G401.6 (cell line): ENCODE results near the gene SDE2.
"Not testable (repeated sequence)": the region's sequence is repeated elsewhere in the genome, so short reads cannot be mapped to it uniquely, and the experiment has no call there.

Experiments
- FAIRE-seq: peaks from 2 replicates; lab custom pipeline; 2012; peaks lifted over from hg19 to GRCh38; lab: Jason Lieb, UNC

The SDE2 gene

DNA sequence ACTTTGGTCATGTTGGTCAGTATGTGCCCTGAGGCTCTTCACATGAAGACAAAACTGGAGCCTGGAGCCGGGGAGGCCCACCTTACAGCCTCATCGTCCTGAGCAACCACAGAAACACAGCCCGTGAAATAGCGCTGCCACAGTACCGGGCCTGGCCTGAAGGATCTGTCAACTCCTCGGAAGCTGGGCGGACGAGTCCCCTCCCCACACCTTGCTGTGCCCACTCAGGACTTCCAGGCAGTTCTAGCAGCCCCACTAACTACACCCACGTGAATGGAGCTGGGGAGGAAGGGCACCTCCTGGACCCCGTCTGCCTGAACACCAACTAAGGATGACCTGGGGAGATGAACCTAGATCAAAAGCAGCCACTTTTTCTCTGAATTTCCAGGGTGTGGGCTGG lies 24.7 kb downstream of the SDE2 start:
- FAIRE-seq = no peak

GRCh38 chr1:225973158-225973557 lies 26.0 kb downstream of the SDE2 start:
- FAIRE-seq = no peak

DNA sequence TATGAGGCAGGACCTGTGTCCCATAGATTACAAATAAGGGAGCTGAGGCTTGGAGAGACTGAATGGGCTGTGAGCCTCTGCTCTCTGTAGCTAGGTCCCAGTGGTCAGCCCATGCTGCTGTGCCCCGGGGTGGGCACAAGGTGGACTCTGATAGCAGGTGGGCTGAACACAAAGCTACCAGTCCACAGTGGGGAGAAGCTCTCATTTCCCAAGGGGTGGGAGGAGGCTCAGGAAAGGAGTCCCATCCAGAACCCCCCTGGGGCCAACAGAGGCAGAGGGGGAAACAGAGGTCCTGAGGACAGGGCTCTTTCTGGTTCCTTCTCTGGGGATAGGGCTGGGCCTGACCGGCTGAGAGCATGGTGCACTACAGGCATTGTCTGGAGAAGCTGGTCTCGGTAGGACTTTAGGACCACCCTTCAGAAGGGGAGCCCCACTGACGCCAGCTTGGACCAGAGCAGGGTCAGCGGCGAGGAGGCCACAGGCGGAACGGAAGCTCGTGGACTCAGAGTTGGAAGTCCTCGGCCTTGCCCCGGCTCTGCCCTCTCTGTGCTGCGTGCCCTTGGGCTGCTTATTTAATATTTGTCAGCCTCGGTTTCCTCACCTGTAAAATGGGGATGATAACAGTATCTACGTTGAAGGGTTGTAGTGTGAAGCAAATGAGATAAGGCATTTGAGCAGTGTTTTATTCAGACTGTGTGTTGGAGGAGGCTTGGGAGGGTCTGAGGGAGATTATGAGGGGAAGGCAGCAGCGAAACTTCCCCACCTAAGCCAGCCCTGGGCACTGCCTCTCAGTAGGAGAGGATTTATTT lies 26.6 kb downstream of the SDE2 start:
- FAIRE-seq = no peak

DNA sequence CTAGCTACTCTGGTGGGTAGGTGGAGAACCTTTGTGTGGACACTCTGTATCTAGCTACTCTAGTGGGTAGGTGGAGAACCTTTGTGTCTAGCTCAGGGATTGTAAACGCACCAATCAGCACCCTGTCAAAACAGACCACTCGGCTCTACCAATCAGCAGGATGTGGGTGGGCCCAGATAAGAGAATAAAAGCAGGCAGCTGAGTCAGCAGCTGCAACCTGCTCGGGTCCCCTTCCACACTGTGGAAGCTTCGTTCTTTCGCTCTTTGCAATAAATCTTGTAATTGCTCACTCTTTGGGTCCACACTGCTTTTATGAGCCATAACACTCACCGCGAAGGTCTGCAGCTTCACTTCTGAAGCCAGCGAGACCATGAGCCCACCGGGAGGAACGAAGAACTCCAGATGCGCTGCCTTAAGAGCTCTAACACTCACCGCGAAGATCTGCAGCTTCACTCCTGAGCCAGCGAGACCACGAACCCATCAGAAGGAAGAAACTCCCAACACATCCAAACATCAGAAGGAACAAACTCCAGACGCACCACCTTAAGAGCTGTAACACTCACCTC lies 28.5 kb downstream of the SDE2 start:
- not testable (repeated sequence) for FAIRE-seq

GRCh38 chr1:225969751-225970150 lies 29.4 kb downstream of the SDE2 start:
- FAIRE-seq = not testable (repeated sequence)

- FAIRE-seq = no peak
Measured at GRCh38 chr1:225965231-225965630, 33.9 kb downstream of the SDE2 start.

DNA sequence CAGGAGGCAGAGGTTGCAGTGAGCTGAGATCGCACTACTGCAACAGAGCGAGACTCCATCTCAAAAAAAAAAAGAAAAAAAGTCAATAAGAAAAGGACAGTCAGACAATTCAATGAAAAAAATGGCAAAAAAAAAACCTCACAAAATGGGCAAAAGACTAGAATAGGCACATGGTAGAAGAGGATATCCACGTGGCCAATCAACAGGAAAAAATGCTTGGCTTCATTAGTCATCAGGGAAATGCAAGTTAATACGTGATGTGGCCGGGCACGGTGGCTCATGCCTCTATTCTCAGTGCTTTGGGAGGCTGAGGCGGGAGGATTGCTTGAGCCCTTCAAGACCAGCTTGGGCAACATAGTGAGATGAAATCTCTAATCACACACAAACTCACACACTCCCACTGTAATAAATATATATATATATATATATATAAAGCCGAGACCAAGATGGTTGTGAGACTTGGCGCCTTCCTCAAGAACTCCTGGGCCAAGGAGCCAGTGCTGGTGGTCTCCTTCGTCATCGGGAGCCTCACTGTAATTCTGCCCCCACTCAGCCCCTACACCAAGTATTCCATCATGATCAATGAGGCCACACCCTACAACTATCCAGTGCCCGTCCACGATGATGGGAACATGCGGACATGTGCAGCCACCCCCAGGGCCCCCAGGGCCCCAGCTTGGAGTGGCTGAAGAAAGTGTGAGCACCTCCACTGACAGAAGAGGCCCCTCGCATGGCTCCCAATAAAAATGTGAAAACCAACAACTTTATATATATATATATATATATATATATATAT lies 35.2 kb downstream of the SDE2 start:
- no peak for FAIRE-seq

DNA sequence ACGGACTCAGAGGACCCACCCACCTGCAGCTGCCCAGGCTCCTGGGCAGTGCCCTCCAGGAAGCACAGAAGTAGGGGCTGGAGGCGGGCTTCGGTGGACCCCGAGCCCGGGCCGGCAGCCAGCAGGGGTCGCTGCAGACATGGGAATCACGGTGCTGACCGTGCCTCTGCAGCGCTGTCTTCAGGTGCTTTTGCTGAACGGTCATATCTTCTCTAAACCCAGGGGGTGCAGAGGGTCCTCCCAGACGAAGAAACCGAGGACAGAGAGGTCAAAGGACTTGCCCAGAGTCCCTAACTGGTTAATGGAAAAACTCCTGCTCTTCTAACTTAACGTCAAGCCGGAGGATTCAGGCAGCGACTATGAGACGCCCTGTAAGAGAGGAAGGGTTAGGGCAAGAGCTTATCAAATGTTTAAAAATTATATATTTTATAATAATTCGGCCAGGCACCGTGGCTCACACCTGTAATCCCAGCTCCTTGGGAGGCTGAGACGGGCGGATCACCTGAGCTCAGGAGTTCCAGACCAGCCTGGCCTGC lies 36.6 kb downstream of the SDE2 start:
- no peak for FAIRE-seq

DNA sequence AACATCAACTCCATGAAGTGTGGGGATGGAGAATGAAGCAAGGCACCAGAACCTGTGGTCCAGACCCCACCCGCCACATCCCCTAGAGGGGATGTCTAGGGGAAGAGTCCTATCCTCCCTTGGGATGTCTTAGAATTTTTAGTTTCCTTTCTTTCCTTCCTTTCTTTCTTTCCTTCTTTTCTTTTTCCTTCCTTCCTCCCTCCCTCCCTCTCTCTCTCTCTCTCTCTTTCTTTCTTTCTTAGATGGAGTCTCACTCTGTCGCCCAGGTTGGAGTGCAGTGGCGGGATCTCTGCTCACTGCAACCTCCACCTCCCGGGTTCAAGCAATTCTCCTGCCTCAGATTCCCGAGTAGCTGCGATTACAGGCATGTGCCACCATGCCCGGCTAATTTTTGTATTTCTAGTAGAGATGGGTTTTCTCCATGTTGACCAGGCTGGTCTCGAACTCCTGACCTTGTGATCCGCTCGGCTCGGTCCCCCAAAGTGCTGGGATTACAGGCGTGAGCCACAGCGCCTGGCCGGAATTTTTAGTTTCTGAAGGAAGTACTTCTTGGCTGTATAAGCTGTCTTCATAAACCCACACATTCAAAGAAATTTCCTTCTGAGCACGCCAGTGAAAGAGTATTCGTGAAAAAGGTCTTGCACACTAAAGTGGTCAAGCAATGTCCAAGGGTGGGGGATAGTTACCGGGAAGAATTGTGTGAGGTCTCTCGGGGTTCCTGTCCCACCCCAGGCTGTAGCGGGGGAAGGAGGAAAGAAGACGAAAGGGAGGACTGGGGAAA lies 37.3 kb downstream of the SDE2 start:
- no peak for FAIRE-seq

- FAIRE-seq = no peak
Measured at GRCh38 chr1:225958041-225958440, 41.1 kb downstream of the SDE2 start.

DNA sequence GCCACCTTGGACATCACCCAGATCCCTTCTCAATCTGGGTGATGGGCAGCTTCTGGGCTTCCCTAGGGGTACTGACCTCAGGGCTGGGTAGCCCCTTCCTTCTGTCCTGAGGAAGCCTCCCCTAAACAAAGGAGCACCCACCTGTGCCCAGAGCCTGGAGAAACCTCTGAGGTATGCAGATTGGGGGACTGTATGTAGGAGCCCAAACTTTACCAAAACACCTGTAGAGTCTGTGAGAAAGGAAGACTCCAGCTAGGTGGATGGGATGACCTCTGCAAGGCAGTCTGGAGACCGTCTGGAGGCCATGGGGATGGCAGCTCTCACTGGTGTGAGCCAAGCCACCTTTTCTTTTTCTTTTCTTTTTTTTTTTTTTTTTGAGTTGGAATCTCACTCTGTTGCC lies 44.4 kb downstream of the SDE2 start:
- FAIRE-seq = no peak

DNA sequence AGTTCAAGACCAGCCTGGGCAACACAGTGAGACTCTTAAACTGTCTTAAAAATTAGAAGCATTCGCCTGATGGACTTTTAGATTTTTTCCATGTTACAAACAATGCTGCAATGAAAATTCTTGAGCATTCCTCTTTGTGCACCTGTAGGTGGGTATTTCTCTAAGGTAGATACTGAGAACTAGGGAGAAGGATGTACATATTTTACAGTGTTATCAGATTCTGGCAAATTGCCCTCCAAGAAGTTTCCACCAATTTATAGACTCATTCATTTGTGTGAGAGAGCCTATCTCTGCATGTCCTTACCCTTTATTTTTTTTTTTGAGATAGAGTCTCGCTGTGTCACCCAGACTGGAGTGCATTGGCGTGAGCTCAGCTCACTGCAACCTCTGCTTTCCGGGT lies 45.8 kb downstream of the SDE2 start:
- no peak for FAIRE-seq

GRCh38 chr1:225950905-225951497 lies 48.1 kb downstream of the SDE2 start:
- FAIRE-seq = no peak

DNA sequence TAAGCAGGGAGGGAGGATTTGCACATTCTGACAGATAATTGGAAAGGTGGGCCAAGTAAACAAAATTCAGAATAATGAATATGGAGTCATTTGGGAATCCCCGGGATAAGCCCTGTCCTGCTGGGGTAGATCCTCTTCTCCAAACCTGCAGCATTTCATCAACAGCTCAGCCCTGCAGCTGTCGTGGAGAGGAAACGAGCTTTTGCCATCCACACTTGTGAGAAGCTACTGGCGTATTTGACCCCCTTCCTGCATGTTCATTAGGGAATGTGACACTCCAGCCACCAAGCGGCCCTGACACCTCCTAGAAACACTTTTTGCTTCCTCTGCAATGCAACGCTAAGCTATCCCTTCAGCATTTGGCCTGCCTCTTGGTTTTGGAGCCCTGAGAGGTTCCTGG lies 50.1 kb downstream of the SDE2 start:
- no peak for FAIRE-seq

- FAIRE-seq = no peak
Measured at GRCh38 chr1:225946803-225947202, 52.3 kb downstream of the SDE2 start.

GRCh38 chr1:225946082-225946620 lies 53.0 kb downstream of the SDE2 start:
- no peak for FAIRE-seq

GRCh38 chr1:225945564-225945963 lies 53.6 kb downstream of the SDE2 start:
- FAIRE-seq = no peak

- no peak for FAIRE-seq
Measured at GRCh38 chr1:225944951-225945350, 54.2 kb downstream of the SDE2 start.

DNA sequence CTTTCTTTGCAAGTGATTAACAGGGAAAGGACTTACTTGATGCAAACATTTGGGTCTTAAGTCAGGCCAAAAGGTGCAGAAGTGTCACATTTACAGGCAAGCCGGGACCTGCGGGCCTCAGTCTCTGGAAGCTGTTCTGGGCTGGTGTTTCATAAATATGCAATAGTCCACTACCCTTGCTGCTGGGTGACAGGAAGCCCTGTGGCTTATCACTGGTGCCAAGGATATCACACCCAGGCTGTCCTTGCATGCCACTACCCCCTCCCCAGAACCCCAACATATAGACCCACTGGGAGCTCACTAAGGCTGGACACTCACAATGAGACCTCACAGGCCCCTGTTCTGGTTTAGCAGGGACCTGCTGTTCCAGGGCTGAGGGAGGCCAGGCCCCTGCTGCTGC lies 54.8 kb downstream of the SDE2 start:
- no peak for FAIRE-seq

- no peak for FAIRE-seq
Measured at GRCh38 chr1:225943582-225943981, 55.6 kb downstream of the SDE2 start.

DNA sequence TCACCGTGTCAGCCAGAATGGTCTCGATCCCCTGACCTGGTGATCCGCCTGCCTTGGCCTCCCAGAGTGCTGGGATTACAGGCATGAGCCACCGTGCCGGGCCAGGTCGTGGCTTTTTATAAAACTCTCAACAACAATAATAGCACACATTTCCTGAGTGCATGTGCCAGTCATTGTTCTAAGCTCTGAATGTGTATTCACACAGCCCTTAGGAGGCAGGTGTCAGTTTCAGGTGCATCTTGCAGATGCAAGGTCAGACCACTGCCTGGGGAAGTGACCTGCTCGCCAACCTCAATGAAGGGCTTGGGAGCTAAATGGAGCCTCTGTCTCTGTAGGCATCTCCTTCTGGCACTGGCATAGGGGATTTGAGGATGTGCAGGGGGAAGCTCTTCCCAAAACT lies 56.6 kb downstream of the SDE2 start:
- FAIRE-seq = no peak

DNA sequence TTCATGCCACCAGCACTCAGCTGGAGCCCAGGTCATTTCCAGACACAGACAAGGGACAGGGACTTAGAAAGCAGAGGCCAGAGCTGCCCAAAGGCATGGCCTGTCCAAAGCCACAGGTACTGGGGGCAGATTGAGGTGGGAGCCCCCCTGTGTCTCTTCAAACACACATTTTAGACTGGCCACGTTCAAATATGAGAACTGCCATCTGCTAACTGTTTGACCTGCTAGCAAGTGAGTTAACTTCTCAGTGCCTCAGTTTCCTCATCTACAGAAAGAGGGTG lies 57.3 kb downstream of the SDE2 start:
- no peak for FAIRE-seq
